NB4 (cell line): Measurements from ENCODE around the gene CUL2.

Experiments used
- CTCF ChIP-seq: IDR thresholded peaks from one replicate; pipeline ENCODE4 v1.5.1; 2012; ENCODE audit warnings: low read depth, low read length
- TF ChIP-seq, protein P1 (sequence below): IDR thresholded peaks from 2 replicates; pipeline ENCODE4 v1.6.1; 2011; ENCODE audit warnings: low read depth, low read length

- no peak for TF ChIP-seq CTCF
- TF ChIP-seq, protein P1, sequence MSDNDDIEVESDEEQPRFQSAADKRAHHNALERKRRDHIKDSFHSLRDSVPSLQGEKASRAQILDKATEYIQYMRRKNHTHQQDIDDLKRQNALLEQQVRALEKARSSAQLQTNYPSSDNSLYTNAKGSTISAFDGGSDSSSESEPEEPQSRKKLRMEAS, result no peak
These were observed 78.4 kb downstream of the CUL2 start for GRCh38 chr10:35011771-35012191.
